CMK (cell line): Measurements from ENCODE around the gene SLC40A1.
A peak's percentile ranks its signal among the peaks of the same experiment; 100 is the strongest.

Source experiments
- DNase-seq: peaks from one replicate; pipeline ENCODE4 v3.0.0-alpha.2; 2010; ENCODE audit warnings: low read depth

SLC40A1 gene

DNA sequence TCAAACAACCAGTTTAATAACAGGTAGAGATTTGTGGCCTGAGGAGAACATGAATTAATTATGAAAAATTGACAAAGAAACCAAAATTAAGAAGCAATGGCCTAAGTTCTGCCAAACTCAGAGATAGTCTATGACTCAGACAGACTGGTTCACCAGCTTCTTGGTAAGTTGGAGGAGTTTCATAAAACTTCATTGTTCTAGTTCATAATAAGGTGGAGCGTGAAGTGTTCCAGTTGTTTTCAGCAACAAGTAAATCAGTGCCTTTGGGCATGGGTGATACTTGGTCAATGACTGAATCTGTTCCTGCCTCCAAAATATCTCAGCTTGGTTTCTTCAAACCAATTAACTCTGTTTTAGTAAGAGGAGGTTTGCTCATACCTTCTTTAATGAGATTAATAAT lies 40.0 kb downstream of the SLC40A1 start:
- DNase-seq = no peak

DNA sequence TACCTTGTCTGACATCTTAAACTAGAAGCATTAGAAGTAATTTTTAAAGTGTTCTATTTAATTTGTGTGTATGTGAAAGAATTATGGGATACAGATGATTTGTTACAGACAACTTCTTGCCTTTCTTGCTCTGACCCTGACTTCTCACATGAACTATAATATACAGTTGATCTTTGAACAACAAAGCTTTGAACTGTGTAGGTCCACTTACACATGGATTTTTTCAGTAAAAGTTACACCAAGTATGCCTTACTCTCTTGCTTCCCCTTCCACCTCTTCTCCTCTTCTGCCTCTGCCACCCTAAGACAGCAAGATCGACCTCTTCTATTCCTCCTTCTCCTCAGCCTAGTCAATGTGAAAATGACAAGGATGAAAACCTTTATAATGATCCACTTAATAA lies 42.2 kb downstream of the SLC40A1 start:
- no peak for DNase-seq

DNA sequence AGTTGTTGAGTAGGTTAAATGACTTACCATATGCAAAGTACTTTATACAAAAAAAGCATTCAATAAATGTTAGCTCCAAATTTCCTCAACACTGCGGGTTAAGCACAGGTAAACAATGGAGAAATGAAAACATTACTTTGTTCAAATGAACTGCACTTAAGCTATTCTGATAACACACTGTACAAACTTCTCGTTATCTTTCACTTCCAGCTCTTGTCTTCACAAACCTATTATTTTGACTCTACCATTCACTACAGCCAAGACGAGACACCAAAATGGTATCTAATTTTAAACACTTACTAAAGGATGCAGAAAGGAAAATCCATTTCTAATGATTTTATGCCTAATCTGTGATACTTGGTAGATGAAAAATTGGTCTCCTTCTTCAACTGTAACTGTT lies 43.8 kb downstream of the SLC40A1 start:
- DNase-seq = no peak

DNA sequence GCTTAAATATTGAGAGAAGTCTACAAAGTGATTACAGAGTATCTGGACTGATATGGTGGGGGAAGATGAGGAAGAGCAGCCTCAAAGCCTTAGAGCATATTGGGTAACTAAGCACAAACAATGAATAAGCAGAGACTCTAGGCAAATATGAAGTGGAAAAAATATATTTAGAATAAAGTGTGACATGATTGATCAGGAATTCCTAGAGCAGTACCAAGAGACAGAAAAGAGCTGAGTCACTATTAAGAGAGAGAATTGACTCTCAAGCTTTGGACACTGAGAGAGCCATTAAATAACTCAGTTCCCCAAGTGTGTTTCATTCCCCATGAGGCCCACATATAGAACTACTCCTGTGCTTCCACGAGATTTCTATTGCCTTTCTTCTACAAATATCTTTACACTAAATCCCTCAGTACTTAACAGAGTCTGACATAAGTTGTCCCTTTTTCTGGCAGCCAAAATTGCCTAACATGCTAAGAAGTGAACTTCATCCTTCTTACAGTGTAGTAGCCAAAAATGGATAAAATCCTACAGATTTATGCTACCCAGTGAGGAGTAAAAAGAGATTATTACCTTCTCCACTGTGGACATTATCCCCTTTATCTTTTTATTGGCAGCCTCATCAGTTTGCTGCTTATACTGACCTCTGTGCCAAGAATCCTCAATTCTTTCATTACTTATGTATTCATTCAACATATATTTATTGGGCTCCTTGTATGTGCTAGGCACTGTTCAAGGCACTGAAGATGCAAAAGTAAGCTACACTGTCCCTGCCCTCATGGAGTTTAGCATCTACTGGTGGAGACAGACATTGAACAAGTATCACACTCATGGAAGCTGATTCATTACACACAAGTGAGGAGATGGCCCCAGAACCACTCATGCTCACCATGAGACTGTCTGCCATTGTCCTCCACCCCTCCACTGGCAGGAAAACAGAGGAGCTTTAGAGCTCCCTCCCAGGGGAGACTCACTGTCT lies 45.4 kb downstream of the SLC40A1 start:
- no peak for DNase-seq

DNA sequence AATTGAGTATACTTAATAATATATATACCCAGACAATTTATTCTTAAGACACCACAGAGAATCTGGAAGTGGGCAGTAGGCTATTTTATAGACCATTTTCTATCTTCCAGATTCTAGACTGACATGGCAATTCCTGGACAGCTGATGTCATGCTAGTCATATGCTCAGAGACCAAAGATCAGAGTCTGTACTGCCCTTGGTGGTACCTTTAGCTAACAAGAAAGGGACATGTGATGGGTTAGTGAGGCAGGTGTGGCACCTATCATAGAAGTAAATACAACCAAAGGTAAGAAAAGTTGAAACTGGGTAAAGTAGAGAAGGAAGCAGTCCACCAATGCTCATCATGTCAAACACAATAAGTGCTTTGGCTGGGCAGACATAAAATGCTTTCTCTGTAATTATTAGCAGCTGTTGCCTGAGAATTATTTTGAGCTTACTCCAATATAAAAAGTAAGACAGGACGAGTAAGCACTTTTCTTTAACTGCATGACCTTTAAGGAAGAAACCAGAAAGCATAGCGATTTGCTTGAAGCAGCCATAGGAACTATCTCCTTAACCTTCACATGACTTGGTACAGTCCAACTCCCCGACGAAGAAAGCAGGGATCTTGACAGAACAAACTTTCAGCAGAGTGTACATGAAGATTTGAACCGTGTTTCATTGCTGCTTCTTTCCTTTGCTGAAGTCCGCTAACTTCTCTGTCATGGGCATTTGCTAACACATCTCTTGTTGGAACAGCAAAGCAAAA lies 47.1 kb downstream of the SLC40A1 start:
- DNase-seq = no peak

DNA sequence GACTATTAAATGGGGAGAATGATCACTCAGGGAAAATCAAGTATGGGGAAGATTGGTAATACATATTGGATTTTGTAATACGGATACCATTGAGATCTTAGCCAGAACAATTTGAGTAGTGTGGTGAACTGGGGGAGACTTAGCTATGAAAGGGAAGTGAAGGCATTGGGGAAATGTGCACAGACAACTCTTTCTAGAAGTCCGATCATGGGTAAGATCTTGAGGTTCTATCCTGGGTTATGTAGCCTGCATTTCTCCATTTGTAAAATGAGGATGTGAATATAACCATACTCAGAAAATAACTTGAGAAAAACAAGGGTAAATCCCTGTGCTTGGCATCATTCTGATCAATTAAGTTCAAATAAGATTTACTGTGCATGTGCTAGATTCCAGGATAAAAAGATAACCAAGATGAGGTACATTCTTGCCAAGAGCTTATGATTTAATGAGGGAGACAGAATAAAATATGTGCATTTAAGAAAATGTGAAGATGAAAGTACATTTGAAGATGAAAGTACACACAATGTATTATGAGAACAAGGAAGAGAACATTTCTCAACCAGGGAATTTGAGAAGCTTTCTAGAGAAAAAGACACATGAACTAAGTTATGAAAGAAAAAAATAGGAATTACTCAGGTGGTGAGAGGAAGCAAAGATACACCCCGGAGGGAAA lies 49.5 kb downstream of the SLC40A1 start:
- DNase-seq = no peak

DNA sequence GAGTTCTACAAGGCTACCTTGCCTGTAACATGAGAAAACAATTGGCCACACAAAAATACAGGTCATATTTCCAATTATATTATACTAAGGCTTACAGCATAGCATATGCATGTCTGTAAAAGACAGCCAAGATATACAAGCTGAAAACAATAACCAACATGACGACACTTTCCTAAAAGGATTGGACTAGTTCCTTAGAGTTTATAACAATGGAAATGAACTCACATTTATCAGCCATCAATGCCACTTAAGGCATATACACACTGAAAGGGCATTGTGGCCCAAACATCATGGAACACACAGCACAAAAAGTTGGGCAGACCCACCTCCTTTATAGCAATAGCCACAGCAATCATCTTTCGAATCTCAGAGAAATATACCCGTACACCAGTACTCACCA lies 52.0 kb downstream of the SLC40A1 start:
- DNase-seq = no peak

DNA sequence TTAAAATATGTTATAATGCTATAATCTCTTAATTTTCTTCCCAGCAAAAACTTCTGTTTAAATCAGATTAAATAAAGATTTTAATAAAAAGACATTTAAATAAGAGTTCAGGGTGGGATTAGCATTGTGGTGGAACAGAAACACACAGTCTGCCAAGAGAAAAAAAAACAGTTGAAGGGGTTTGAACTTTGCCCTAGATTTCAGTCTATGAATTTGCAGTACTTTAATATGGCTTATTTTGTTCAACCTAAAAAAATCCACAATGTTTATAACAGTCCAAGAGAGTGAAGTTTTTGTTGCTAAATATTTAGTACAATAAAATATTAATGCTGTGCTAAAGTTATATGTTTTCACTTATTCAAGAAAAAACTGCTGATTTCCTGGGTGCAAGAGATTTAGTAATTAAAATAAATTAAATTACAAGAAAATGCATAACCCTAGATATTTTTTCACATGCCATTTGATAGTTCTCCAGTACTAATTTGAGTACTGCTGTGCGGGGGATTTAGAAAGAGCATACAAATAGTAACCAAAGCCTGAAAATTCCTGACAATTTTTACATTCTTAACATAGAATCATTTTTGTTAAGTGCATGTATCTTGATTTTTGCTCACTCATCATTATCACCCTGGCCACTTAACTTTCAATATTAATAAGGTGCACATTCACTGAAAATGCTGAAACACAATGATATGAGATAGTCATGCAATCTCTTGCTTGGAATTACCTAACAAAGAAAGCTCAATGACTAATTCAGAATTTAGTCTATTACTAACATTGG lies 52.6 kb downstream of the SLC40A1 start:
- no peak for DNase-seq

DNA sequence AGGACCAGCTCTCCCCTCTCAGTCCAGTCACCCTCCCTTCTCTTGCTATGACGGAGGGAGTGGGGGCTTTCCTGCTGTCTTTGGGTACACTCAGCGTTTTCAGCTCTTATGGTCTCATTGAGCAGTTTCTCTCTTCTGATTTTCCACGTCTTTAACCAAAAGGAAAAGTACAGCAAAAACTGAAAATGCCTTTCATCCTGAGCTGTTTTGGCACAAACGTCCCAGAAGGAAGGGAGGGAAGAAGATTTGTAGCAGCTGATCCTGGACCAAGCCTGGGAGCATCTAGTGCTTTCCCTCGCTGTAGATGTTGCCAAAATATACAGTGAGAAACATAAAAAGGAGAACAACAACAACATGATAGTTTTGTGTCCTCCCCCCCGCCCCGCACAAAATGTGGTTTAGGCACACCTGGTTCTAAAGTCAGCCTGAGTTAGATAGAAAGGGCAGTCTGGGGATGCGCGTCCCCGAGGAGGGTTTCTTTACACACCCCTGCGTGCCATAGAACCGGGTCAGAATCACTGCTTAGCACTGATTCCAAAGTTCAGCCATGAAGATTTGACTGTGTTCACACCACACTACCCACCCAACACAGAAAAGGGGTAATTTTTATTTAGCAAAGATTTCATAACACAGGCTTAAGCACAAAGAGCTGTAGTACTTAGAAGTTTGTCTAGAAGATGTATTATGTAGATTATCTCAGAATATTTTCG lies 53.4 kb downstream of the SLC40A1 start:
- DNase-seq = no peak

DNA sequence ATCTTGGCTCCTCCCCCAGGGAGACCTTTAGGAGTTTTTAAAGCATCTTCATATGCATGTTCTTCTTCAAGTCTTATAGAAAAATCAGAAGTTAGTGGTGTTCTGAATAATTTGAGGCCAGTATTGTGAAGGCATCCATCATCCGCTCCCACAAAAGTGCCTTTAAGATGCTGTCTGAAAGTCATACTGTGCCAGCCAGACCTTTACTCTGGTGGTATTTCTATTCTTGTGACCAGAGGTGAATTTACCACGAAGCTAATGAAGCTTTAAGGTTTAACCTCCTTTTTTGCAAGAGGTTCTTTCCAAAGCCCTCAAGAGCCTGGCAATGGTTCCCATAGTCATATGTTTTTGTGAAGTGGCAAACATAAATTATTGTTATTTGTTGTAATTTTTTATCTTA lies 54.3 kb downstream of the SLC40A1 start:
- no peak for DNase-seq

DNA sequence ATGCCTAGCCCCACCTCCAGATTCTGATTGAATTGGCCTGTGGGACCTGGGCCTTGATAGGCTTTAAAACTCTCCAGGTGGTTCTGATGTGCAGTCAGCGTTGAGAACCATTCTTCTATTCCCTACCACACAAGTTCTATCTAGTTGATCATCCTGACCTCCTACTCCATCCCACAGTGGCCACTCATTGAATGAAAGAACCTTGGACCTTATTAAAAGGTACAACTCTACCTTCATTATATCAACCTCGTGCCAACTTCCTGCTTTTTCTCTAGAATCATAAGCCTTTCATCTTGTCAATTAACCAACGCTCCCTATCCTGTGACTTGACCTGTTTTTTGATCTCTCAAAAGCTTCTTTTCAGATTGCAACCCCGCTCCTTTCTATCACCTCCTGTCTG lies 55.8 kb downstream of the SLC40A1 start:
- no peak for DNase-seq

DNA sequence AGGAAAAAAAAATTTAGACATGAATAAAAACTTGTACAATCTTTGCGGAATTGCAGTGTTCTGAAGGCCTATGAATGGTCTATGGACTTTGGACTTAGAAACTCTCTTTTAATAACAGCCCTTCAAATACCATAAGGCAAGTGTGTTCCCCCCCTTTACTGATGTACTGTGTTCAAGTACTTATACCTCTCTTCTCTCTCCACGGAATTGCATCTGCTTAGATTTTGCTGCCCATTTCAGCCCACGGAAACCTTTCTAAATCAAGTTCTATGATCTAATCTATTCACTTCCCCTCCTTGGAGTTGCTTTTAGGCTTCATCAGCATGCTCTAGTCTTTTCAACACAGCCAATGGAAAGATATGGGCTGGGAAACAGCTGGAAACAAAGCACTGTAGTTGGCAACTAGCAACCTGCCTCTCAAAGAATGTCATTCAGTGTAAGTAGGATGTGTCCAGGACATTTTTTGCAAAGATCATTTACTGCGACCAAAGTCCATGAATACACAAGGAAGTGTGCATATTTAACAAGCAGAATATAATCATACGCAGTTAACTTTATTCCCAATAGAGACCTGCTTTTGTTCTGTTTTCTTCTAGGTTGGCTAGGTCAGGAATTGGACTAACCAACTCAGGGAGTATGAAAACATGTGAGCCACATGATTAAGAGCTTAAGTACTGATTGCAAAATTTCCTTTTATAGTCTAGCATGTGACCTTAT lies 58.0 kb downstream of the SLC40A1 start:
- DNase-seq = peak; percentile 7

DNA sequence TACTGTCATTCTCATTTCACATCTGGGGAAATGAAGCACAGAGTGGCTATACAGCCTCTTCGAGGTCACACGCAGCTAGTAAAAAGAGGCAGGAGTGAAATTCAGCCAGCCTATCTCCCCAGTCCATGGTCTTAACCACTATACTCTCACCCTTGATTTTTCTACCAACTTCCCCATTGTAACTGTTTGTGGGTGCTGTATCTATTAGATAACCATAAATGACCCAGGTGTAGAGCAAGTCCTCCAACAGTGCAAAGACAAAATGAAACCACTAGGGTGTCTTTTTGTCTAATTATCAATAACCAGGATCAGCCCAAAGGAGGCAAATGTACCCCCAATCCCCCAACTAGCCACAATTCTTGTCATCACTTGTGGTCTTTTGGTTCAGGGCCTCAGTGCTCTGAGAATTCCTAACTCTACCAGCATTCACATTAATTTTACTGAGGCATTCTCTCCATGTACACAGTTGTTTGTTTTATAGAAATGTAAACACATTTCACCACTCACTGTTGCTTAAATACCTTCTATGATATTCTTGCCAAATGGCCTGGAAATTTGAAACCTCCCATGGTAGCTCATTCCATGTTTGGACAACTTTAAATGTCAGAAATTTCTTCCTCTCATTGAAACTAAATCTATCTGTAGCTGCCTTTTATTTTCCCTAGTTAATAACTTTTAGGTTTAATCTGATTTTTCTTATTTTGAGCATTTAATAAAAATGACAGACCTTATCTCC lies 58.7 kb downstream of the SLC40A1 start:
- DNase-seq = peak; percentile 85

DNA sequence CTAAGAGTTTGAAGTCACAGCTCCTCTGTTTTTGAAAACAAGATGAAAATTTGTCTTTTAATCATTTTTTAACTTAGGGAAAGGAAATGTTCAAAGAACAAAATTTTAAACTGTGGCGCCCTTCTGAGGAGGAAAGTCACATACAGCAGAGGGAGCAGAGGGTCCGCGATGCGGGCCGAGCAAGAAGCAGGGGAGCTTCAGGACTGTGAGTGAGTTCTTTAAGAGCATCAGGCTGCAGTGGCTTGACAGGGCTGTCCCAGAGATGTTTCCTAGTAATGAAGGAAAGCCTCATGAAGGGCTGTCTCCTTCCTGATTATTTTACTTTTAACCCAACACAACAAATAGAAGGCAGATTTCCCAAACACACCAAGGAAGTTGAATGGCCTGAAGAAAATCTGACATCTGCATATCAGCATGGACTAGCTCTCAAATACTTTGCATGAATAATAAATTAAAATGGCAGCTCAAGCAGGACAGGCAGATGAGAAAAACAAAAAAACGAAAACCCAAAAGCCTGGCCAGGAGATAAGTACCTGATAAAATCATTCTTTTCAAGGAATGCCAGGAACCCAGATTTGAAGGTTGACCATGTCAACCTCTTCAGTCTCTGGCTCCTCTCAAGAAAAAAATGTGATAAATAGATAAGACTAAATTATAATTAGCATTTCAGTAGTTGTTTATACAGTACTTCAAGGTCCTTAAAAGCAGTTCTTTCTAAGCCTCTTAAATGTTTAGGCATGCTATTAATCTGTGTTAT lies 60.8 kb downstream of the SLC40A1 start:
- DNase-seq = no peak

DNA sequence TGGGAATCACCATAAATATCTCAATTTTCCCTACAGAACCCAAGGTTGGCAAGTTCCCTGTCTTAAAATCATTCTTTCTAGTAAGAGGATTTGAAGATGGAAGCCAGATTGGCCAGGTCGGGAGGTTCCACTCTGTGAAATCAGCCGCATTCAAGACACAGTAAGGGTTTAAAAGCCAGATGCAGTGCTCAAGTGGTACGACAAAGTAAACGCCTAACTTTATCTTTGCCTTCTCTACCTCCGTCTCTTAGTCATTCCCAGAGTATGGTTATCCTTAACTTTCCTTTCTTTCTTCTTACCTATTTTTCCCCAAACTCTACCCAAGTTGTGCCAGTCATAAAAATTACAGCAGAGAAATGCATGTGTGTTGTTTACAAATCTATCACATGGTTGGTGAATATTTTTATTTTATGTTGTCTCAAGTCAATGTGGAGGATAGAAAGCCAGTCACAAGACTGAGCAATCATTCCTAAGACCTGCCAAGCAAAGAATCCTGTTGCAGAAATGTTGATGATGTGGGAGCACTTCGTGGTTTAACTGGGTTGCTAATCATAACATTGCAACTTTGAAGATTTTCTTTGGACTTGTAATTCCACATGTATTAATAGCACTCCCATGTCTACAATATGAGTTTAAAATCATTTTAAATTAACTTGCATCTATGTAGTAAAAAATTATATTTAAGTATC lies 62.6 kb downstream of the SLC40A1 start:
- DNase-seq = no peak

DNA sequence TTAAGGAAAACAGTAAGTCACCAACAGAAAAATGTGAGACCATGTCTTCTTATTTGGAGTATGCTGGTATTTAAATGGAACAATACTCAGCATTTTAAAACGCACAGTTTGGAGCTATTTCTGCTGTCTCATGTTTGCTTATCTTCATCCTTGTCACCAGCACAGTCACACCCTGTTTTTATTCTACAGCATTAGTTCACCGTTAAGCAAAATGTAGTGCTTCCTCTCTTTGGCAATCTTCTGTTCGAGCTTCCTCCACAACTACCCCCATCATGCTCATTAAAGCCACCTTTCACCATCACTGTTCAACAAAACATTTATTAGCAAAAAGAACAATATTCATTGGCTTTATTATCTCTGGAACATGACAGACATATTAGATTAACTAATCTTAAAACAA lies 64.0 kb downstream of the SLC40A1 start:
- DNase-seq = no peak

DNA sequence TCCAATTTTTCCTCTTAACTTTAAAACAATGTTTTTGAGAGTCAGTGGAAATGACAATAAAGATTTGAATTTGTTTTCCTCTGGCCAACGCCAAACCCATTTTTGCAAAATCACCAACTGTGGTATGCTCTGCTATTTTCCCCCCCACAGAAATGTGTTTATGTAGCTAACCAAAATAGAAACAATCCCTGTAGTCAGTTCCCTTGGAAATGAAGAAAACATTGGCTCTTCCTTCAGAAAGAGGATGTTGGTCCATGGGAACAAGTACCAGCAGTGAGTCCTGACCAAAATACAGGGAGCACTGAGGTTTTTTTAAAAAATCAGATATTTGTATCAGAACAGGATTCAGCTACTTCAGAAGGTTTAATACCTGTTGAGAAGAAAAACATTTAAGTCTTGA lies 65.3 kb downstream of the SLC40A1 start:
- DNase-seq = no peak

DNA sequence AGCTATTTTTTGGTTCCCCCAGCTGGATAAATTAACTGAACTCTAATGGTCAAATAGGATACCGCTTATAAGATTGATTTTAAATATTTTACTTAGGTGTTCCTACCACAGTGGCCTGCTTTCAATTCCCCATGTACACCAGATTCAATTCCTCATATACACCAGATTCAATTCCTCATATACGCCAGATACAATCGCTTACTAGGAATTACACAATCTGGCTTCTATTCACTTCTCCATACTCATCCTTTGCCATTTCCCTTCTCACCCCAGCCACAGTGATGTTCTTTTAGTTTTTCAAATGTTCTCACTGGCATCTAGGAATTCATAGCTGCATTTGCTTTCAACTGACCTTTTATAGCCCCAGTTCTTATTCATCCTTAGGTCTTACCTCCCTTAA lies 66.5 kb downstream of the SLC40A1 start:
- no peak for DNase-seq

DNA sequence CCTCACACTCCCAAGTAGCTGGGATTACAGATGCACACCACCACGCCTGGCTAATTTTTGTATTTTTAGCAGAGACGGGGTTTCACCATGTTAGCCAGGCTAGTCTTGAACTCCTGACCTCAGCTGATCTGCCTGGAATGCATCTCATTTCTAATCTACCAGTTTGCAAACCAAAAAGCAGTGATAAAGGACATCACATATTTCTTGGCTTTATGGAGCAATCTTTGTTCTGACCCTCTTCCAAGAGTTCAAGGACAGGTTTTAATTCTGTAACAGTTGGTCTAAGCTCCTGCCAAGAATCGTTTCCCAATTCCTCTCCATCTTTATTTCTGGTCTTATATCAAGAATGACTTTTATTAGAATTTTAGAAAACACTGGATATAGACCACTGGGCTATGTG lies 67.7 kb downstream of the SLC40A1 start:
- no peak for DNase-seq
